Measurements from ENCODE around the gene PTX4.

PTX4 gene

GRCh38 chr16:1472974-1473373, 15.8 kb downstream of the PTX4 start:
- TF ChIP-seq POLR2AphosphoS5 (IDR thresholded peaks at IDR 0.05; ENCODE audit: low read depth, low read length) (no peak), SIN3A (IDR thresholded peaks at IDR 0.05; ENCODE audit: borderline replicate concordance, insufficient read depth, low read length) (no peak), REST (IDR thresholded peaks at IDR 0.05; ENCODE audit: insufficient read depth in 1 of 2, low read depth in 2 of 2, low read length in 2 of 2) (no peak), TAF1 (IDR thresholded peaks at IDR 0.05; ENCODE audit: borderline replicate concordance, insufficient read depth, low read length) (no peak), FOXP2 (optimal IDR thresholded peaks at IDR 0.05; ENCODE audit: borderline replicate concordance, extremely low read depth, extremely low read length, insufficient read depth) (no peak)

DNA sequence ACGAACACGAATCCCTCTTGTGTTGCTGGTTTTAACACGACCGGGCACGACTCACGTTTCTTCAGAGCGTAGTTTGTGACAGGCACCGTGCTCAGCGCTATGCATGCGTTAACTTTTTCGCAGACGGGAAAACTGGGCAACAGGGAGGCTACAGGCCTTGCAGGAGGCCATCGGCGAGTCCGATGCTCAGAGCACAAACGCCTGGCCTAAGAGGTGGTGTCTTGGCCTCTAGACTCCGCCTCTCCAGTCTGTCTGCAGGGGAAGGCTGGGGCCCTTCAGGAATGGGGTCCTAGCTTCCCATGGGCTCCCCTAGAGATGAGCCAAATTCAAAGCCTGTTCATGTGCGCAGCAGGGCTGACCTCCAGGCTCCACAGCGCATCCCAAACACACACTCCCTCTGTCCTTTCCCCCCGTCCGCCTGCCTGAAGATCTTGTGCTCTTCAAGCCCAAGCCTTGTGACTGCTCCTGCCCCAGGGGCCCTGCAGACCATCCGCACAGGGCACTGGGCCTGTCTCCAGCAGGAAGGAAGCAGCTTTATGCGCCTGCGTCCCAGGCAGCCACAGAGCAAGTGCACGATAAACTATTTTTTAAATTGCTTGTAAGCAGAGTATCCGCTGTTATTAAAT, 17.1 kb downstream of the PTX4 start:
- TF ChIP-seq TAF1 (IDR thresholded peaks at IDR 0.05; ENCODE audit: borderline replicate concordance, insufficient read depth, low read length) (no peak), POLR2AphosphoS5 (IDR thresholded peaks at IDR 0.05; ENCODE audit: low read depth, low read length) (no peak), SIN3A (IDR thresholded peaks at IDR 0.05; ENCODE audit: borderline replicate concordance, insufficient read depth, low read length) (no peak), REST (IDR thresholded peaks at IDR 0.05; ENCODE audit: insufficient read depth in 1 of 2, low read depth in 2 of 2, low read length in 2 of 2) (no peak), FOXP2 (optimal IDR thresholded peaks at IDR 0.05; ENCODE audit: borderline replicate concordance, extremely low read depth, extremely low read length, insufficient read depth) (no peak)

GRCh38 chr16:1470481-1471251, 18.1 kb downstream of the PTX4 start:
- no peak for TF ChIP-seq SIN3A (IDR thresholded peaks at IDR 0.05; ENCODE audit: borderline replicate concordance, insufficient read depth, low read length)
- no peak for TF ChIP-seq TAF1 (IDR thresholded peaks at IDR 0.05; ENCODE audit: borderline replicate concordance, insufficient read depth, low read length)
- no peak for TF ChIP-seq FOXP2 (optimal IDR thresholded peaks at IDR 0.05; ENCODE audit: borderline replicate concordance, extremely low read depth, extremely low read length, insufficient read depth)
- TF ChIP-seq REST (IDR thresholded peaks at IDR 0.05; ENCODE audit: insufficient read depth in 1 of 2, low read depth in 2 of 2, low read length in 2 of 2), result no peak
- TF ChIP-seq POLR2AphosphoS5 (IDR thresholded peaks at IDR 0.05; ENCODE audit: low read depth, low read length), result no peak

GRCh38 chr16:1469693-1470201, 19.0 kb downstream of the PTX4 start:
- TF ChIP-seq TAF1 (IDR thresholded peaks at IDR 0.05; ENCODE audit: borderline replicate concordance, insufficient read depth, low read length), result no peak
- TF ChIP-seq SIN3A (IDR thresholded peaks at IDR 0.05; ENCODE audit: borderline replicate concordance, insufficient read depth, low read length), result no peak
- TF ChIP-seq REST (IDR thresholded peaks at IDR 0.05; ENCODE audit: insufficient read depth in 1 of 2, low read depth in 2 of 2, low read length in 2 of 2), result no peak
- TF ChIP-seq POLR2AphosphoS5 (IDR thresholded peaks at IDR 0.05; ENCODE audit: low read depth, low read length), result no peak

All from PFSK-1 (cell line).